Left lung (tissue), 10 donors: ENCODE data around the gene PCDHGA7. TPM values are rescaled to one million over a fixed set of nuclear protein-coding genes. Genes with fewer than 3 reads are reported as not detected.
A peak's percentile ranks its signal among the peaks of the same experiment; 100 is the strongest.

Experiments used
- ATAC-seq: fragments of 200-7000 bp; cut with Tn5 transposase; one replicate; pipeline ENCODE4 v1.9.1; 2020; ENCODE audit warnings: moderate library complexity
- DNase-seq, 4 donors: peaks; one replicate each; pipeline ENCODE4 v3.0.0-alpha.2; 2013 to 2020
- H3K27ac ChIP-seq, 2 donors: fragments of 200-600 bp; sonication (generic) in 1 of 2; one replicate each; pipeline versions ENCODE4 v1.5.0 to v1.8.0; 2020 to 2021
- H3K27me3 ChIP-seq, 2 donors: fragments of 200-600 bp; sonication (generic) in 1 of 2; one replicate each; pipeline versions ENCODE4 v1.5.0 to v1.8.0; 2020 to 2021
- H3K36me3 ChIP-seq, 2 donors: fragments of 200-600 bp; sonication (generic) in 1 of 2; one replicate each; pipeline versions ENCODE4 v1.5.0 to v1.8.0; 2020 to 2021
- H3K4me1 ChIP-seq, 2 donors: fragments of 200-600 bp; one replicate each; pipeline ENCODE4 v1.8.0; 2021
- H3K4me3 ChIP-seq, 2 donors: fragments of 200-600 bp; sonication (generic) in 1 of 2; one replicate each; pipeline versions ENCODE4 v1.5.0 to v1.8.0; 2020 to 2021; ENCODE audit warnings: mild to moderate bottlenecking in 1 of 2
- H3K9me3 ChIP-seq, 2 donors: fragments of 200-600 bp; sonication (generic) in 1 of 2; one replicate each; pipeline versions ENCODE4 v1.5.0 to v1.8.0; 2020 to 2021
- intact Hi-C, 2 donors: fragments of 100-400 bp; cut with DNase I; formaldehyde crosslinking; loops; one replicate each; pipeline versions ENCODE4 v1.11.2 to v1.14.2; 2022
- polyA plus RNA-seq, 6 donors: library from polyadenylated mRNA; unstranded; fragments of 120-200 nt; gene quantifications; one replicate each; pipeline ENCODE4 v1.2.1, GENCODE V29; 2013; ENCODE audit not compliant: insufficient read length in 6 of 6
- total RNA-seq, 2 donors: library from RNA; stranded (reverse); fragmentation: NEBNext Ultra II Directional; extraction: Animal tissue kit (Norgen Biotek cat#: 25700); gene quantifications; one replicate each; pipeline ENCODE4 v1.2.1, GENCODE V29; 2021
- TF ChIP-seq, protein P1 (sequence below), 2 donors: fragments of 200-600 bp; sonication (generic) in 1 of 2; IDR thresholded peaks; one replicate each; pipeline versions ENCODE4 v1.5.0 to v1.8.0; 2021; ENCODE audit warnings: antibody characterized with exemption in 2 of 2
- donor health status: DM: no; HTN: yes; CAD: no.
- donor health status: DM: no; HTN: no; CAD: no.

Gene PCDHGA7
- total and polyA plus RNA-seq, 8 donors: 1.7 to 2.2 (median 2.0) TPM

DNA sequence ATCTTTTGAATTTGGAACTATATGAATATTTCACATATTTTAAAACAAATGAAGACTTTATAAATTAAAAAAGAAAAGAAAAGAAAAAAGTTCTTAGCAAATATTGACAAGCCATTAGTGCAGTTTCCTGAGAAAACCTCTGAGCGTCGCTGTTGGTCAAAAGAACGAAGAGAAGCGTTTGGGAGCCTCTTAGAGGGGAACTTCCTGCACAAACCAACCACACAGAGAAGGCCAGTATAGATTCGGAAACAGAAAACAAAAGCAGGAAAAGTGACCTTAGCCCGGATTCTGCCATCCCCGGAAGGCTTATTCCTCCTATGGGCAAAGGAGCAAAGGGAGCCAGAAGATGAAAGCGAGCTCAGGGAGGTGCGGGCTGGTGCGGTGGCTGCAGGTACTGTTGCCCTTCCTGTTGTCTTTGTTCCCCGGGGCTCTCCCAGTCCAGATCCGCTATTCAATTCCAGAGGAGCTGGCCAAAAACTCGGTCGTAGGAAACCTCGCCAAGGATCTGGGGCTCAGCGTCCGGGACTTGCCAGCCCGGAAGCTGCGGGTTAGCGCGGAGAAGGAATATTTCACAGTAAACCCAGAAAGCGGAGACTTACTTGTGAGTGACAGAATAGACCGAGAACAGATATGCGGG is 22.6 kb upstream of the PCDHGA7 start, which contains the start of gene PCDHGB2:
Gene PCDHGB2 (plus strand): TSS at position 205 of the 637 bp plus-strand sequence. CDS start 142 bp downstream, at position 347.
- no peak within 1 kb of the TSS for H3K4me3 ChIP-seq
- ATAC-seq (no peak), DNase-seq (no peak)
- H3K36me3 ChIP-seq: no peaks in the 10 kb centered on the region
- H3K27ac ChIP-seq: no peak within 1 kb of the TSS
- TF ChIP-seq, protein P1, sequence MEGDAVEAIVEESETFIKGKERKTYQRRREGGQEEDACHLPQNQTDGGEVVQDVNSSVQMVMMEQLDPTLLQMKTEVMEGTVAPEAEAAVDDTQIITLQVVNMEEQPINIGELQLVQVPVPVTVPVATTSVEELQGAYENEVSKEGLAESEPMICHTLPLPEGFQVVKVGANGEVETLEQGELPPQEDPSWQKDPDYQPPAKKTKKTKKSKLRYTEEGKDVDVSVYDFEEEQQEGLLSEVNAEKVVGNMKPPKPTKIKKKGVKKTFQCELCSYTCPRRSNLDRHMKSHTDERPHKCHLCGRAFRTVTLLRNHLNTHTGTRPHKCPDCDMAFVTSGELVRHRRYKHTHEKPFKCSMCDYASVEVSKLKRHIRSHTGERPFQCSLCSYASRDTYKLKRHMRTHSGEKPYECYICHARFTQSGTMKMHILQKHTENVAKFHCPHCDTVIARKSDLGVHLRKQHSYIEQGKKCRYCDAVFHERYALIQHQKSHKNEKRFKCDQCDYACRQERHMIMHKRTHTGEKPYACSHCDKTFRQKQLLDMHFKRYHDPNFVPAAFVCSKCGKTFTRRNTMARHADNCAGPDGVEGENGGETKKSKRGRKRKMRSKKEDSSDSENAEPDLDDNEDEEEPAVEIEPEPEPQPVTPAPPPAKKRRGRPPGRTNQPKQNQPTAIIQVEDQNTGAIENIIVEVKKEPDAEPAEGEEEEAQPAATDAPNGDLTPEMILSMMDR (IDR thresholded peaks at IDR 0.05): peak in 1 of 2 donors; percentile 9
- H3K27me3 ChIP-seq: peaks cover 13 to 87% of the 10 kb centered on the region in 2 donors
- H3K4me1 ChIP-seq: no peaks in the 10 kb centered on the region
- intact Hi-C loops: no loop called here
- H3K9me3 ChIP-seq: peaks cover 4 to 96% of the 10 kb centered on the region in 2 donors

DNA sequence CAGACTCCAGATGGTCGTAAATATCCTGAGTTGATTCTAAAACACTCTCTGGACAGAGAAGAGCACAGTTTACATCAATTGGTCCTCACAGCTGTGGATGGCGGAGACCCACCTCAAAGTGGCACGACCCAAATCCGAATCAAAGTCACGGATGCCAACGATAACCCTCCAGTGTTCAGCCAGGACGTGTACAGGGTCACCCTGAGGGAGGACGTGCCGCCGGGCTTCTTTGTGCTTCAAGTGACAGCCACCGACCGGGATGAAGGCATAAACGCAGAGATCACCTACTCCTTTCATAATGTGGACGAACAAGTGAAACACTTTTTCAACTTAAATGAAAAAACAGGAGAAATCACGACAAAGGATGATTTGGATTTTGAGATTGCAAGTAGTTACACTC is 21.9 kb upstream of the PCDHGA7 start:
- intact Hi-C loops: no loop called here
- Histone ChIP-seq H3K9me3 (peaks cover 4 to 96% of the 10 kb centered on the region in 2 donors), H3K27me3 (peaks cover 21 to 87% of the 10 kb centered on the region in 2 donors), H3K27ac (no peak overlapping the region), H3K4me1 (no peaks in the 10 kb centered on the region), H3K36me3 (no peaks in the 10 kb centered on the region), H3K4me3 (no peak overlapping the region)
- TF ChIP-seq, protein P1 (IDR thresholded peaks at IDR 0.05): no peak
- ATAC-seq (no peak), DNase-seq (no peak)

DNA sequence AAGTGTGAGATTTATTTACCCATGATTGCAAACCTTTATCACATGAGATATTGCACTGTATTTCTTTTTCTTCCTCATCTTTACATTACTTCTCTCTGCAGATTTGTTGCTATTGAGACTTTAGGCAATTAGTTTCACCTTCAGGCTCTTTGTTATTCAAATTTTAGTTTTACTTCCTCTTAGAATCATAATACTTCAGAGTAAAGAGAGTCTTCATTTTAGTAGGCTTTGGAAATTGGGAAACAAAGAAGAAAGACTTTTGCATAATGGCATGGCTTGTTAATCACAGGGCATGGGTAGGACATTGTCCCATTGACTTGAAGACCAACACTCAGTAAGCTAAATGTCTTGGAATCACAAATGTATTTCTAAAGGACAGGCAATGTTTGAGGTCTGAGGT is 19.8 kb upstream of the PCDHGA7 start:
- Histone ChIP-seq H3K9me3 (peaks cover 4 to 96% of the 10 kb centered on the region in 2 donors), H3K36me3 (no peaks in the 10 kb centered on the region), H3K4me3 (no peak overlapping the region), H3K4me1 (no peaks in the 10 kb centered on the region), H3K27ac (no peak overlapping the region), H3K27me3 (peaks cover 40 to 91% of the 10 kb centered on the region in 2 donors)
- no peak for DNase-seq
- intact Hi-C loops: no loop called here
- TF ChIP-seq, protein P1 (IDR thresholded peaks at IDR 0.05): no peak
- no peak for ATAC-seq

DNA sequence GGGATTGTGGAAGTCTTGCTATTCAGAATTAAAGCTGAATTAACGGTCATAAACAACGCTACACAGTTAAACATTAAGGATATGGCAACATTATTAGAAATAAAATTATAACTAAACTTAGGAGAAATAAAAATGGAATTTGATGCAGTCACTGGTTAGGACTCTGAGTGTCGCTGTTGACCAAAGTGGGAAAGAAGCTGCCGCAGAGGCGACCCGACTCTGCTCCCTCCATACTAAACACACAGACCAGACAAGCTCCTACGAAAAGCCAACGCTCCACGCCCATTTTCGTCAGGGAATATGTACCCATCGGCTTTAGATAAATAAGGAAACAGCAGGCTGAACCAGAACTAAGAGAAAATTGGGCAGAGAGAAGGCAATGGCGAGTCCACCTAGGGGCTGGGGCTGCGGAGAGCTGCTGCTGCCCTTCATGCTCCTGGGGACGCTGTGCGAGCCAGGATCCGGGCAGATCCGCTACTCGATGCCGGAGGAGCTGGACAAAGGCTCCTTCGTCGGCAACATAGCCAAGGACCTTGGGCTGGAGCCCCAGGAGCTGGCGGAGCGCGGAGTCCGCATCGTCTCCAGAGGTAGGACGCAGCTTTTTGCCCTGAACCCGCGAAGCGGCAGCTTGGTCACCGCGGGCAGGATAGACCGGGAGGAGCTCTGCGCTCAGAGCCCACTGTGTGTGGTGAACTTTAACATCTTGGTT is 18.4 kb upstream of the PCDHGA7 start, which contains the start of gene PCDHGA5:
Gene PCDHGA5 (plus strand): TSS at position 211 of the 709 bp plus-strand sequence. CDS start 169 bp downstream, at position 380.
- peaks cover 4 to 89% of the 10 kb centered on the region in 2 donors for H3K9me3 ChIP-seq
- no peak for DNase-seq
- H3K36me3 ChIP-seq: no peaks in the 10 kb centered on the region
- H3K4me1 ChIP-seq: no peaks in the 10 kb centered on the region
- TF ChIP-seq, protein P1 (IDR thresholded peaks at IDR 0.05): no peak
- ATAC-seq: no peak
- intact Hi-C loops: no loop called here
- H3K27me3 ChIP-seq: peaks cover 47 to 99% of the 10 kb centered on the region in 2 donors
- no peak within 1 kb of the TSS for H3K27ac ChIP-seq
- no peak within 1 kb of the TSS for H3K4me3 ChIP-seq
